K562 (cell line): ENCODE results near the gene ULK2. TPM values are rescaled to one million over a fixed set of nuclear protein-coding genes. Genes with fewer than 3 reads are reported as not detected.
A peak's percentile ranks its signal among the peaks of the same experiment; 100 is the strongest.

Experiments used
- ATAC-seq: fragments of 200-7000 bp; cut with Tn5 transposase; 3 replicates; pipeline ENCODE4 v1.9.1; 2020; ENCODE audit warnings: moderate library complexity
- BruUV-seq: library from RNA; stranded (reverse); fragments of 400-500 nt; replicated peaks from 2 replicates; lab custom pipeline; 2021; lab: Mats Ljungman, UMichigan
- CTCF ChIA-PET: fragments of 300-600 bp; formaldehyde crosslinking; extraction: SDS; loops from one replicate; lab custom pipeline; 2021; ENCODE audit warnings: low intra/inter-chr PET ratio; lab: Yijun Ruan, JAX
- POLR2A ChIA-PET: fragments of 300-600, 350-650 bp; sonication (Branson Sonifier 250); formaldehyde crosslinking; extraction: SDS; loops from one replicate; lab custom pipeline; 2021; ENCODE audit warnings: antibody characterized with exemption, inconsistent platforms; lab: Yijun Ruan, JAX
- DNase-seq, 4 experiments: peaks; one replicate each; pipeline versions ENCODE4 v3.0.0 to v3.0.0-alpha.2; 2011 to 2018; ENCODE audit warnings: low spot score in 3 of 4, mixed read lengths in 3 of 4; ENCODE audit errors: extremely low read depth in 1 of 4
- FAIRE-seq: peaks from 2 replicates; lab custom pipeline; 2011; peaks lifted over from hg19 to GRCh38; lab: Jason Lieb, UNC
- H2AFZ ChIP-seq: 2 replicates; pipeline ENCODE4 v1.6.0; 2011; ENCODE audit warnings: low read depth, low read length, control low read depth, inconsistent platforms
- H3K27ac ChIP-seq: fragments of 200-600 bp; 3 replicates; pipeline ENCODE4 v1.8.0; 2011; ENCODE audit warnings: low read depth, mild to moderate bottlenecking, control low read depth, inconsistent platforms, low read length, moderate library complexity, mixed read lengths; ENCODE audit errors: extremely low read depth
- H3K27me3 ChIP-seq, 2 experiments: fragments of 300-600 bp in 1 of 2; 2 replicates in 1 of 2; 3 replicates in 1 of 2; pipeline versions ENCODE4 v1.6.0 to v1.8.0; 2011; ENCODE audit warnings: inconsistent platforms in 2 of 2, low read length in 2 of 2, mild to moderate bottlenecking in 1 of 2, mixed read lengths in 1 of 2, moderate library complexity in 1 of 2; ENCODE audit not compliant: control insufficient read depth in 2 of 2, insufficient read depth in 2 of 2
- H3K36me3 ChIP-seq: fragments of 300-600 bp; 3 replicates; pipeline ENCODE4 v1.8.0; 2011; ENCODE audit warnings: mild to moderate bottlenecking, low read length, inconsistent platforms; ENCODE audit not compliant: control insufficient read depth, insufficient read depth
- H3K4me1 ChIP-seq, 2 experiments: fragments of 200-600 bp in 1 of 2; replicated peaks in 1 of 2; 2 replicates in 1 of 2; 3 replicates in 1 of 2; pipeline versions ENCODE4 v1.5.1 to v1.8.0; 2011; ENCODE audit warnings: inconsistent platforms in 2 of 2, low read length in 2 of 2, mild to moderate bottlenecking in 1 of 2, mixed read lengths in 1 of 2, moderate library complexity in 1 of 2; ENCODE audit not compliant: control insufficient read depth in 2 of 2, insufficient read depth in 2 of 2
- H3K4me2 ChIP-seq: 2 replicates; pipeline ENCODE4 v1.6.1; 2011; ENCODE audit warnings: low read length, control low read depth, inconsistent platforms, mixed read lengths; ENCODE audit not compliant: insufficient read depth
- H3K4me3 ChIP-seq: fragments of 200-600 bp; sonication (generic), shearing (Covaris generic); 2 replicates; pipeline ENCODE4 v1.5.1; 2016; ENCODE audit warnings: control low read depth, inconsistent platforms
- H3K79me2 ChIP-seq: fragments of 200-600 bp; 3 replicates; pipeline ENCODE4 v1.8.0; 2011; ENCODE audit warnings: low read length, inconsistent platforms; ENCODE audit not compliant: control insufficient read depth, insufficient read depth
- H3K9ac ChIP-seq, 2 experiments: 2 replicates each; pipeline versions ENCODE4 v1.6.0 to v1.6.1; 2011; ENCODE audit warnings: low read depth in 2 of 2, low read length in 2 of 2, control low read depth in 1 of 2, inconsistent platforms in 1 of 2, mild to moderate bottlenecking in 1 of 2, mixed read lengths in 1 of 2; ENCODE audit not compliant: insufficient read depth in 1 of 2
- H3K9me1 ChIP-seq: one replicate; pipeline ENCODE4 v1.6.0; 2011; ENCODE audit warnings: inconsistent platforms, mild to moderate bottlenecking, low read length, moderate library complexity; ENCODE audit not compliant: control insufficient read depth, insufficient read depth
- H3K9me3 ChIP-seq: replicated peaks from 2 replicates; pipeline ENCODE4 v1.5.1; 2011; ENCODE audit warnings: low read depth, low read length, inconsistent platforms; ENCODE audit not compliant: control insufficient read depth, insufficient read depth
- H4K20me1 ChIP-seq: replicated peaks from 2 replicates; pipeline ENCODE4 v1.6.1; 2011; ENCODE audit warnings: low read length, inconsistent platforms, mixed read lengths; ENCODE audit not compliant: control insufficient read depth, insufficient read depth
- BRD9 ChIP-seq: fragments of 450-650 bp; IDR thresholded peaks from 2 replicates; pipeline ENCODE4 v1.6.1; 2018; ENCODE audit warnings: low read depth; ENCODE audit not compliant: partially characterized antibody
- MLLT1 ChIP-seq, 2 experiments: fragments of 450-650 bp; IDR thresholded peaks; 2 replicates each; pipeline ENCODE4 v1.6.1; 2016
- ZBTB17 ChIP-seq: fragments of 450-650 bp; formaldehyde crosslinking; IDR thresholded peaks from 2 replicates; pipeline ENCODE4 v1.4.0; 2020; ENCODE audit warnings: mild to moderate bottlenecking
- ZNF23 ChIP-seq: fragments of 250-450 bp; sonication (Bioruptor Pico); IDR thresholded peaks from 2 replicates; pipeline ENCODE4 v1.4.0; 2020; ENCODE audit warnings: mild to moderate bottlenecking
- WGBS: fragments of 100-300 bp; shearing (Covaris generic); methylation state at CpG from one replicate; pipeline ENCODE4 v1.1.6; 2016; ENCODE audit warnings: low coverage, mixed read lengths; ENCODE audit not compliant: insufficient coverage; ENCODE audit errors: missing lambda C conversion rate; 5-methylcytosine and 5-hydroxymethylcytosine counted together
- in situ Hi-C: fragments of 300-500 bp; cut with MboI; formaldehyde crosslinking; loops from 4 replicates; pipeline ENCODE4 v1.15.0; 2018; ENCODE audit warnings: inconsistent platforms, mixed read lengths
- intact Hi-C: fragments of 100-400 bp; cut with micrococcal nuclease; formaldehyde crosslinking; loops from 2 replicates; pipeline ENCODE4 v1.14.2; 2022
- polyA plus RNA-seq, 8 experiments: library from polyadenylated mRNA; depleted of rRNA in 4 of 8; stranded (reverse) in 5 of 8; unstranded in 3 of 8; fragments of >200 nt; fragmentation: Nextera tagmentation in 2 of 8; fragmentation: Illumina TruSeq in 1 of 8; extraction: Ambion mirVana in 2 of 8; extraction: Trizol in 1 of 8; gene quantifications; 2 replicates each; pipeline versions ENCODE4 v1.2.1 to v1.2.3, GENCODE V29; 2011 to 2014; ENCODE audit warnings: inconsistent platforms in 1 of 8, missing spikeins in 1 of 8
- total RNA-seq, 7 experiments: library from RNA; depleted of rRNA in 6 of 7; stranded (reverse); fragments of >200 nt in 6 of 7; fragmentation: Illumina TruSeq in 2 of 7; extraction: Trizol in 2 of 7; gene quantifications; 2 replicates each; pipeline versions ENCODE4 v1.2.1 to v1.2.3, GENCODE V29; 2011 to 2021; ENCODE audit warnings: low replicate concordance in 1 of 7

ULK2 gene
- total and polyA plus RNA-seq, 9 of the 15 experiments (the other 6 are each of a cell fraction or from before 2014, with no cell fraction given): 0.01 to 0.18 (median 0.07) TPM; not detected in 5

DNA sequence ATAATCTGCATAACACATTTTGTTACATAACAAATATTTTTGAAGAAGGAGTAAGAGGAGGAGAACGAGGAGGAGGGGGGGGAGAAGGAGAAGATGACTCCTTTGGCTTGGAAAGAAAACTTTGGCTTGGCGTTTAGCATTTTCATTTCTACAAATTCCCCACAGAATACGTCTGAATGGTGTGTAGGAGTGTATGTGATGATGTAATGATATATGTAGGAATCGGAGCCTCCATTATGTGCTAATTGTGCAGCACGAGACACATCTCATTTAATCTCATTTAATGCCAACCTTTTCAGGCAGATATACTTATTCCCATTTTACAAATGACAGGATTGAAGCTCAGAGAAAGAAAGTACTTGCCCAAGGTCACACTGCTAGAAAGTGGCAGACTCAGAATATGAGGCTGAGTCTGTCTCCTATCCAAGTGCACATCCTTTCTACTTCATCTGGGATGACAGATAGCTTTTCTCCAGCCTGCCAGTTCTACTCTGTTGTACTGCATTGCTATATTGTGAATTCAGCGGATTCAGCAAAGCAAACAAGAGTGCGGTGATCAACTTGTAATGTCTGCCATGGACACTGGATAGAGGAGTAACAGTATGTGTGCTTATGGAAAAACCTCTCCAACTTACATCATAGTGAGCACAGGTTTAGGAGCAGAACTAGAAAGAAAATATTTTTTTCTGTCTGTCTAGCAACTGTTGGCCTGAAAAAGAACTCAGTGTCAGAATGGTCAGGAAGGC, 140.9 kb downstream of the ULK2 start:
- no peak overlapping the region for H3K4me2 ChIP-seq
- in situ Hi-C loops (no loop called here), intact Hi-C loops (no loop called here)
- no peaks in the 10 kb centered on the region for H3K79me2 ChIP-seq
- no peak overlapping the region for H3K27ac ChIP-seq
- H3K36me3 ChIP-seq: no peaks in the 10 kb centered on the region
- peaks cover 0 to 4% of the 10 kb centered on the region in 2 experiments; a peak in 2 of 5 replicates for H3K4me1 ChIP-seq
- no peak for FAIRE-seq
- no peak overlapping the region for H2AFZ ChIP-seq
- no peak overlapping the region for H3K9ac ChIP-seq
- 4% methylated on average over 6 of the region's 7 CpGs for WGBS
- no peaks in the 10 kb centered on the region for H3K9me1 ChIP-seq
- no peak for DNase-seq
- no peak for ATAC-seq
- no TSS peak for BruUV-seq
- CTCF ChIA-PET: no interaction called here
- no peak overlapping the region for H3K4me3 ChIP-seq
- H3K27me3 ChIP-seq: peaks cover 0 to 26% of the 10 kb centered on the region in 2 experiments; a peak in 2 of 5 replicates
- H4K20me1 ChIP-seq: no peaks in the 10 kb centered on the region
- no peaks in the 10 kb centered on the region for H3K9me3 ChIP-seq
- TF ChIP-seq BRD9: no peak
- peak; percentile 83 for TF ChIP-seq ZBTB17
- peak in 1 of 2 experiments; percentile 34; a peak in 1 of 4 replicates for TF ChIP-seq MLLT1 (IDR thresholded peaks at IDR 0.05)
- peak; percentile 83 for TF ChIP-seq ZNF23 (CRISPR knock-in tag)
- POLR2A ChIA-PET: no interaction called here
